ENCODE measurements around the gene HEMK1. TPM values are rescaled to one million over a fixed set of nuclear protein-coding genes. Genes with fewer than 3 reads are reported as not detected.

Gene HEMK1
- total and polyA plus RNA-seq, 5 donors from 2014 or later: 18.5 to 24.9 (median 22.1) TPM

- ATAC-seq (ENCODE audit: low read depth in 2 of 2): no peak
- peaks cover 47% of the 10 kb centered on the region for H3K36me3 Mint-ChIP-seq
- peak overlapping the region; percentile 87 for H3K4me3 ChIP-seq (ENCODE audit: low read depth, low read length)
Measured at GRCh38 chr3:50607271-50608091, 38.2 kb downstream of the HEMK1 start.

GRCh38 chr3:50608278-50608677, 39.0 kb downstream of the HEMK1 start:
- no peaks in the 10 kb centered on the region for H3K27me3 ChIP-seq (ENCODE audit: control insufficient read depth, insufficient read depth, low read length)
- DNase-seq: peak in 1 of 3 donors; percentile 54
- peak overlapping the region; percentile 97 for H3K27ac ChIP-seq (ENCODE audit: insufficient read depth, low read length, poor library complexity, severe bottlenecking)
- peak overlapping the region; percentile 87 for H3K4me3 ChIP-seq (ENCODE audit: low read depth, low read length)
- no peak for ATAC-seq (ENCODE audit: low read depth in 2 of 2)
- Mint-ChIP-seq H3K4me1 (peaks cover 17 to 82% (median 50%) of the 10 kb centered on the region in 4 donors), H3K4me3 (peak overlapping the region; percentile 89 to 97 (median 96)), H3K27me3 (no peaks in the 10 kb centered on the region), H3K9me3 (peaks cover 0 to 2% (median 0%) of the 10 kb centered on the region in 7 donors), H3K36me3 (peaks cover 47% of the 10 kb centered on the region), H3K27ac (peak overlapping the region; percentile 95 to 97 (median 97))
- peaks cover 95% of the 10 kb centered on the region for H3K4me1 ChIP-seq (ENCODE audit: control insufficient read depth, insufficient read depth, low read length, poor library complexity, severe bottlenecking)
- no peaks in the 10 kb centered on the region for H3K9me3 ChIP-seq (ENCODE audit: control insufficient read depth in 2 of 2, low read length in 2 of 2)
- H3K36me3 ChIP-seq (ENCODE audit: control insufficient read depth, insufficient read depth, low read length): peaks cover 47% of the 10 kb centered on the region

More at GRCh38 chr3:50607271-50608091, 38.2 kb downstream of the HEMK1 start:
- peak in 1 of 3 donors; percentile 78 for DNase-seq
- H3K9me3 ChIP-seq (ENCODE audit: control insufficient read depth in 2 of 2, low read length in 2 of 2): no peaks in the 10 kb centered on the region
- H3K4me1 ChIP-seq (ENCODE audit: control insufficient read depth, insufficient read depth, low read length, poor library complexity, severe bottlenecking): peaks cover 95% of the 10 kb centered on the region
- H3K27me3 Mint-ChIP-seq: no peaks in the 10 kb centered on the region
- peaks cover 23 to 82% (median 54%) of the 10 kb centered on the region in 4 donors for H3K4me1 Mint-ChIP-seq
- H3K9me3 Mint-ChIP-seq: peaks cover 0 to 2% (median 0%) of the 10 kb centered on the region in 7 donors
- H3K27ac ChIP-seq (ENCODE audit: insufficient read depth, low read length, poor library complexity, severe bottlenecking): peak overlapping the region; percentile 97
- peak overlapping the region; percentile 95 to 97 (median 97) for H3K27ac Mint-ChIP-seq
- H3K36me3 ChIP-seq (ENCODE audit: control insufficient read depth, insufficient read depth, low read length): peaks cover 47% of the 10 kb centered on the region
- H3K4me3 Mint-ChIP-seq: peak overlapping the region; percentile 89 to 97 (median 96)
- H3K27me3 ChIP-seq (ENCODE audit: control insufficient read depth, insufficient read depth, low read length): no peaks in the 10 kb centered on the region

- no peaks in the 10 kb centered on the region for H3K27me3 Mint-ChIP-seq
- no peaks in the 10 kb centered on the region for H3K9me3 Mint-ChIP-seq
- peak overlapping the region; percentile 97 for H3K27ac ChIP-seq (ENCODE audit: insufficient read depth, low read length, poor library complexity, severe bottlenecking)
- DNase-seq: peak in 1 of 3 donors; percentile 64
- peaks cover 38% of the 10 kb centered on the region for H3K36me3 Mint-ChIP-seq
- H3K4me1 ChIP-seq (ENCODE audit: control insufficient read depth, insufficient read depth, low read length, poor library complexity, severe bottlenecking): peaks cover 95% of the 10 kb centered on the region
- peaks cover 26 to 82% (median 49%) of the 10 kb centered on the region in 4 donors for H3K4me1 Mint-ChIP-seq
- H3K9me3 ChIP-seq (ENCODE audit: control insufficient read depth in 2 of 2, low read length in 2 of 2): no peaks in the 10 kb centered on the region
- peak overlapping the region; percentile 89 to 97 (median 96) for H3K4me3 Mint-ChIP-seq
- peaks cover 44% of the 10 kb centered on the region for H3K36me3 ChIP-seq (ENCODE audit: control insufficient read depth, insufficient read depth, low read length)
- H3K27ac Mint-ChIP-seq: peak overlapping the region; percentile 95 to 97 (median 97)
- no peaks in the 10 kb centered on the region for H3K27me3 ChIP-seq (ENCODE audit: control insufficient read depth, insufficient read depth, low read length)
- peak overlapping the region; percentile 87 for H3K4me3 ChIP-seq (ENCODE audit: low read depth, low read length)
- no peak for ATAC-seq (ENCODE audit: low read depth in 2 of 2)
Measured at GRCh38 chr3:50609071-50609762, 39.9 kb downstream of the HEMK1 start.

DNA sequence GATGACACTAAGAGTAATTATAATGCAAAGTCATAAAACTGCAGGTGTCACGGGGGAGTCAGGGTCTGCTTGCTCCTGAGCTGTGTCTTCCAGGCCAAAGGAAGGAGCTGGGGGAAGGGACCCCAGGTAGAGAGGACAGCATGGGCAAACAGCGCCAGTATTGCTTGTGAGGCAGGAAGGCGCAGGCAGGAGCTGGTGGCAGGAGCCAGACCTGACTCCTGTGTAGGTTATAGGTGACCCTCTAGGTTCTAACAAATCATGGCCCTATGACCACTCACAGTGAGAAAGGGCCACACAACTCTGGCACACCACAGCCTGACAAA, 40.4 kb downstream of the HEMK1 start:
- Mint-ChIP-seq H3K4me1 (peaks cover 26 to 78% (median 48%) of the 10 kb centered on the region in 4 donors), H3K9me3 (no peaks in the 10 kb centered on the region), H3K27me3 (no peaks in the 10 kb centered on the region), H3K36me3 (peaks cover 36% of the 10 kb centered on the region), H3K27ac (peak overlapping the region; percentile 97 to 99 (median 97)), H3K4me3 (peak overlapping the region; percentile 89 to 97 (median 96))
- peaks cover 39% of the 10 kb centered on the region for H3K36me3 ChIP-seq (ENCODE audit: control insufficient read depth, insufficient read depth, low read length)
- H3K4me1 ChIP-seq (ENCODE audit: control insufficient read depth, insufficient read depth, low read length, poor library complexity, severe bottlenecking): peaks cover 92% of the 10 kb centered on the region
- H3K9me3 ChIP-seq (ENCODE audit: control insufficient read depth in 2 of 2, low read length in 2 of 2): no peaks in the 10 kb centered on the region
- peak overlapping the region; percentile 87 for H3K4me3 ChIP-seq (ENCODE audit: low read depth, low read length)
- H3K27ac ChIP-seq (ENCODE audit: insufficient read depth, low read length, poor library complexity, severe bottlenecking): peak overlapping the region; percentile 97
- no peaks in the 10 kb centered on the region for H3K27me3 ChIP-seq (ENCODE audit: control insufficient read depth, insufficient read depth, low read length)
- ATAC-seq (ENCODE audit: low read depth in 2 of 2): no peak
- peak in 1 of 3 donors; percentile 63 for DNase-seq

DNA sequence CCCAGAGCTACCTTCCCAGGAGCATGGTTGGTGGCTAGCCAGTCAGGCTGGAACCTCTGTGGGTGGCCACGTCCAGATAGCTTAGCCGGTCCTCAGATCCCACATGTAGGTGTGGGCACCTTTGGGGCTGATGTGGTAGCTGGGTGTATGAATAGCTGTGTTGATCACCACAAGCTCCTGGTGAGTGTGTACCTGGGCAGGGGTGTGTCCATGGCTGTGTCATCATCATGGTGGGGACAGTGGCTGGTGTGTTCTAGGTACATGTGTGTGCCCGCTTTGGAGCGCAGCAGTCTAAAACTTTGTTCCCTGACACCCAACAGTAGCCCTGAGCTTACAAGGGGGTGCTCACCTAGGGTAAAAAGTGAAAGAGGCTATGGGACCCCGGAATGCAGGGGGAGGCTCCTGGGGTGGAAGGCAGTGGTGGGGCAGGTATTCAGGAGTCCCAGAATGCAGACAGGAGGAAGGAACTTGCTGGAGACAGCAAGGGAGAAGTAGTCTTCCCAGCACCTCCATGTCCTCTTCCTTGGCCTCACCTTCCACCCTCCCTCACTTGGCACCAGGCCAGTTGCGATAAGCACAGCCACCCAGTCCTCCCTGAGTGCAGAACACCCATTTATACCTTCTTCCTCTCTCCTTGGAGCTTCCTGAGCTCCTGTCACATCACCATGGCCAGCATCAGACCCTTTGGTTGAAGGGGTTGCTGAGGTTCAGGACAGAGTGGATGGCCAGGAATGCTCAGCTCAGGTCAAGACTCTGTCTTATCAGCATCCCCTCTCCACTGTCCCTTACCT, 41.1 kb downstream of the HEMK1 start:
- peaks cover 26 to 73% (median 42%) of the 10 kb centered on the region in 4 donors for H3K4me1 Mint-ChIP-seq
- no peak for ATAC-seq (ENCODE audit: low read depth in 2 of 2)
- H3K27me3 ChIP-seq (ENCODE audit: control insufficient read depth, insufficient read depth, low read length): no peaks in the 10 kb centered on the region
- peaks cover 33% of the 10 kb centered on the region for H3K36me3 ChIP-seq (ENCODE audit: control insufficient read depth, insufficient read depth, low read length)
- no peaks in the 10 kb centered on the region for H3K9me3 ChIP-seq (ENCODE audit: control insufficient read depth in 2 of 2, low read length in 2 of 2)
- H3K4me3 Mint-ChIP-seq: peak overlapping the region; percentile 89 to 97 (median 96)
- peak in 1 of 3 donors; percentile 88 for DNase-seq
- peak overlapping the region; percentile 97 to 99 (median 97) for H3K27ac Mint-ChIP-seq
- no peaks in the 10 kb centered on the region for H3K9me3 Mint-ChIP-seq
- H3K4me3 ChIP-seq (ENCODE audit: low read depth, low read length): peak overlapping the region; percentile 87
- peaks cover 85% of the 10 kb centered on the region for H3K4me1 ChIP-seq (ENCODE audit: control insufficient read depth, insufficient read depth, low read length, poor library complexity, severe bottlenecking)
- peaks cover 31% of the 10 kb centered on the region for H3K36me3 Mint-ChIP-seq
- H3K27me3 Mint-ChIP-seq: no peaks in the 10 kb centered on the region
- H3K27ac ChIP-seq (ENCODE audit: insufficient read depth, low read length, poor library complexity, severe bottlenecking): peak overlapping the region; percentile 97

- H3K36me3 Mint-ChIP-seq: peaks cover 24% of the 10 kb centered on the region
- H3K9me3 ChIP-seq (ENCODE audit: control insufficient read depth in 2 of 2, low read length in 2 of 2): no peaks in the 10 kb centered on the region
- H3K4me3 Mint-ChIP-seq: peak overlapping the region; percentile 89 to 97 (median 96)
- H3K36me3 ChIP-seq (ENCODE audit: control insufficient read depth, insufficient read depth, low read length): peaks cover 26% of the 10 kb centered on the region
- H3K27me3 ChIP-seq (ENCODE audit: control insufficient read depth, insufficient read depth, low read length): no peaks in the 10 kb centered on the region
- peak overlapping the region; percentile 97 to 99 (median 97) for H3K27ac Mint-ChIP-seq
- peaks cover 85% of the 10 kb centered on the region for H3K4me1 ChIP-seq (ENCODE audit: control insufficient read depth, insufficient read depth, low read length, poor library complexity, severe bottlenecking)
- H3K27ac ChIP-seq (ENCODE audit: insufficient read depth, low read length, poor library complexity, severe bottlenecking): peak overlapping the region; percentile 97
- H3K4me1 Mint-ChIP-seq: peaks cover 22 to 73% (median 39%) of the 10 kb centered on the region in 4 donors
- H3K9me3 Mint-ChIP-seq: peaks cover 0 to 1% (median 0%) of the 10 kb centered on the region in 7 donors
- H3K4me3 ChIP-seq (ENCODE audit: low read depth, low read length): peak overlapping the region; percentile 87
- H3K27me3 Mint-ChIP-seq: no peaks in the 10 kb centered on the region
- ATAC-seq (ENCODE audit: low read depth in 2 of 2) (no peak), DNase-seq (no peak)
Measured at GRCh38 chr3:50610992-50611463, 41.7 kb downstream of the HEMK1 start.

Measured in CD4-positive, CD25-positive, alpha-beta regulatory T cell (primary cell).